ENCODE measurements around the gene CARMIL1. TPM values are rescaled to one million over a fixed set of nuclear protein-coding genes. Genes with fewer than 3 reads are reported as not detected.

CARMIL1 gene
- total and polyA plus RNA-seq, 2 of the 8 experiments (the other 6 are each of a cell fraction or from before 2014, with no cell fraction given), result 20.3 to 40.4 TPM

- TF ChIP-seq YY1 (IDR thresholded peaks at IDR 0.05; ENCODE audit: low read depth, low read length) (0 out of 2 replicates have a peak, but pooled peaks have one; percentile 23), CTBP2 (IDR thresholded peaks at IDR 0.05; ENCODE audit: borderline replicate concordance, insufficient read depth, insufficient read length, low read length) (no peak), EGR1 (IDR thresholded peaks at IDR 0.05; ENCODE audit: borderline replicate concordance, low read depth, low read length) (0 out of 2 replicates have a peak, but pooled peaks have one; percentile 8), JUND (IDR thresholded peaks at IDR 0.05; ENCODE audit: low read length) (no peak), NRF1 (IDR thresholded peaks at IDR 0.05; ENCODE audit: low read depth, low read length) (no peak), TAF1 (IDR thresholded peaks at IDR 0.05; ENCODE audit: low read depth, low read length) (no peak)
These were observed 211.0 kb downstream of the CARMIL1 start (continued) for GRCh38 chr6:25490018-25490801.

All from H1 (cell line).